ENCODE data around the gene PFDN4.

The PFDN4 gene

DNA sequence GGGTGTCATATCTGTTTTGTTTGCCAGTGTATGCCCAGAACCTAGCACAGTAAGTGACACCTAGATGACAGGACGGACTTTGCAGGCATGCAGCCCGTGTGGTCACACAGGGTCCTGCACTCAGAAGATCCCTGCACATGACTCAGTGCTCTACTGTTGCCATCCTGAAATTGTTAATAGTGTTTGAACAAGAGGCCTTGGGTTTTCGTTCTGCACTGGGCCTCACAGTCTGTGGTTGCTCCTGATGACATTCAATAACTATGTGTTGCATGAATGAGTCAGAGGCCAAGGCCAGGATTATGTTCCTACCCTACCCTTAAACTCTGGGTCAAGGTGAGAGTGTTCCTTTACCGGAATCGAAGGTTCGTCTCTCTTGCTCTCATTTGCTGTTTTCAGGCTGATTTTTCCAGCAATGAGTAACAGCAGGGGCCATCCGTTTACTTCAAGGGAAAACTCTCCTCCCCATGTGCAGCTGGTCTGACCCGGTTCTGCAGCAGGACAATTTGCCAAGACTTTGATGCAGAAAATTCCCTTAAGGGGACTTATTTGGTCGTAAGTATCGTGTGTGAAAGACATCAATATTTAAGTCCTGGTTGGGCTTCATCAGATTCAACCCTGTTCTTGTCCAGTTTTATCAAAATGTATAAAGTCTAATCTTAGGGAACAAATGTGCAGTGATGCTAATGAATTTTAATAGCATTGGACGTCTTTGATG is 13.0 kb upstream of the PFDN4 start:
- 91% methylated on average over 9 to 10 of the region's 11 CpGs for whole genome bisulfite sequencing, 2 experiments (ENCODE audit: insufficient coverage in 2 of 2)
- H3K36me3 ChIP-seq (ENCODE audit: control insufficient read depth, insufficient read depth, low read length), result no peaks in the 10 kb centered on the region
- no peak overlapping the region for H3K4me3 ChIP-seq (ENCODE audit: extremely low read depth, insufficient read depth, low read length, poor library complexity, severe bottlenecking)
- no peaks in the 10 kb centered on the region for H3K9me3 ChIP-seq (ENCODE audit: control insufficient read depth, low read length)
- peaks cover 6% of the 10 kb centered on the region for H3K4me1 ChIP-seq (ENCODE audit: control insufficient read depth, insufficient read depth, low read length, poor library complexity, severe bottlenecking)
- H3K27ac ChIP-seq (ENCODE audit: low read depth, low read length, severe bottlenecking), result no peak overlapping the region

DNA sequence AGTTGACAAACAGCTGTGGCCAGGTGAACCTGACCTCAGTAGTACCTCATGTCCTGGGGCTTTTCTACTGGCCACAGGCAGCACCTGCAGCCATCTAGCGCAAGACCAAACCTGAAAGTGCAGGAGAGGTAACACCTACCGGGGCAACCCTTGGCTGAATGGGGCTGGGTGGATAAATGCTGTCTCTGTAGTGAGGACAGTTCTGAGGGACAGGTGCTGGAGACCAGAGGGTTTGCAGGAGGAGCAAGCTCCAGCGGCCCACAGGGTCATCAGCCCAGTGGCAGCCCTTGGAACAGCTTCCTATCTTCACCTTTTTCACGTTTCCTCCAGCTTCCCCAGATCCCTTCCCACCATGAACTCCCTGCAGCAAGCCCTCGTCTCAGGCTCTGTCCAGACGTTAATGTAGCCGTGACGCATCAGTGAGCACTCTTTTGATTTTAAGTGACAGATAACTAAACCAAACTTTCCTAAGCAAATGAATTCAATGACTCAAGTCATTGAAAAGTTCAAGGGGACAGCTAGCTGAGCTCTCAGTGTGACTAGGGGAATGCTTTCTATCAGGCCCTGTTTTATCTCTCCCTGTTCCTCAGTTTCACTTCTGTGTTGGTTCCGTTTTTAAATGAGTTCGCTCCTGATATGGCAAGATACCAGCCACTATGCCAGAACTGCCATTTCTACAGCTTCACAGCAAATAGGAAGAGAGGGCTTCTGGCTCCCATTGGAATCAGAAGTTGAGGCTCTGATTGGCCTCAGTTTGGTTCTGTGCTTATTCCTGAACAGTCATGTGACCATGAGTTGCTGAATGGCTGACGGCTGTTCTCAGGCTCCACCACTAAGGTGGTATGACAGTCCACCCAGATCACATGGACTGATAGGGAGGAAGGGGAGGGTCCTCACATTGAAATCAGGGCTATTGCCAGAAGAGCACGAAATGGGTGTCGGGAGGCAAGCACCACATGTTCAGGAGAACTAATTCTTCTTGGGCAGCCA is 12.1 kb upstream of the PFDN4 start:
- H3K27ac ChIP-seq (ENCODE audit: low read depth, low read length, severe bottlenecking), result no peak overlapping the region
- H3K9me3 ChIP-seq (ENCODE audit: control insufficient read depth, low read length), result no peaks in the 10 kb centered on the region
- H3K4me3 ChIP-seq (ENCODE audit: extremely low read depth, insufficient read depth, low read length, poor library complexity, severe bottlenecking), result no peak overlapping the region
- no peaks in the 10 kb centered on the region for H3K36me3 ChIP-seq (ENCODE audit: control insufficient read depth, insufficient read depth, low read length)
- WGBS, 2 experiments (ENCODE audit: insufficient coverage in 2 of 2), result 83 to 91% methylated on average over 9 to 10 of the region's 13 CpGs
- H3K4me1 ChIP-seq (ENCODE audit: control insufficient read depth, insufficient read depth, low read length, poor library complexity, severe bottlenecking), result peaks cover 6% of the 10 kb centered on the region

GRCh38 chr20:54197621-54198604 is 10.0 kb upstream of the PFDN4 start:
- 70 to 78% methylated on average over 5 to 6 of the region's 13 CpGs for WGBS, 2 experiments (ENCODE audit: insufficient coverage in 2 of 2)
- no peaks in the 10 kb centered on the region for H3K9me3 ChIP-seq (ENCODE audit: control insufficient read depth, low read length)

DNA sequence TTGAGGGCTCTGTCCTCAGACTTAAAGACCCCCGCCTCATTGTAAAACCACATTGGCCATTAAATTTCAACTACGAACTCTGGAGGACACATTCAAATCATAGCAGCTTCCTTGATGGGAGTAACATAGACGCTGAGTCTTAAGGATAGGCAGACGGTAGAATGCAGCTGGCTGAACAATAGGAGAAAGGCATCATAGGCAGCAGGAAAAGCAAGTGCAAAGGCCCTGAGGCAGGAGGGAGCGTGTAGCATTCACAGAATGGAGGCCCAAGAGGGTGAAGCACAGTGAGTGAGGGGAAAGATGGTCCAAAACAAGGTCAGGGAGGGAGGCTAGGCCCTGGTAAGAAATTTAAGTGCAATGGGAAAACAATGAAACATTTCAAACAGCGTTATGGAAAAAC is 8.6 kb upstream of the PFDN4 start:
- H3K4me1 ChIP-seq (ENCODE audit: control insufficient read depth, insufficient read depth, low read length, poor library complexity, severe bottlenecking), result peaks cover 6% of the 10 kb centered on the region
- no peak overlapping the region for H3K4me3 ChIP-seq (ENCODE audit: extremely low read depth, insufficient read depth, low read length, poor library complexity, severe bottlenecking)
- no peak overlapping the region for H3K27ac ChIP-seq (ENCODE audit: low read depth, low read length, severe bottlenecking)
- H3K9me3 ChIP-seq (ENCODE audit: control insufficient read depth, low read length), result no peaks in the 10 kb centered on the region
- H3K36me3 ChIP-seq (ENCODE audit: control insufficient read depth, insufficient read depth, low read length), result no peaks in the 10 kb centered on the region
- WGBS, 2 experiments (ENCODE audit: insufficient coverage in 2 of 2), result 87 to 91% methylated on average over 4 to 5 of the region's 6 CpGs

More at GRCh38 chr20:54197621-54198604, 10.0 kb upstream of the PFDN4 start:
- no peaks in the 10 kb centered on the region for H3K36me3 ChIP-seq (ENCODE audit: control insufficient read depth, insufficient read depth, low read length)
- peaks cover 6% of the 10 kb centered on the region for H3K4me1 ChIP-seq (ENCODE audit: control insufficient read depth, insufficient read depth, low read length, poor library complexity, severe bottlenecking)
- no peak overlapping the region for H3K27ac ChIP-seq (ENCODE audit: low read depth, low read length, severe bottlenecking)
- no peak overlapping the region for H3K4me3 ChIP-seq (ENCODE audit: extremely low read depth, insufficient read depth, low read length, poor library complexity, severe bottlenecking)

GRCh38 chr20:54199721-54200176 is 8.1 kb upstream of the PFDN4 start:
- Histone ChIP-seq H3K4me3 (ENCODE audit: extremely low read depth, insufficient read depth, low read length, poor library complexity, severe bottlenecking) (no peak overlapping the region), H3K4me1 (ENCODE audit: control insufficient read depth, insufficient read depth, low read length, poor library complexity, severe bottlenecking) (peaks cover 4% of the 10 kb centered on the region), H3K9me3 (ENCODE audit: control insufficient read depth, low read length) (no peaks in the 10 kb centered on the region), H3K36me3 (ENCODE audit: control insufficient read depth, insufficient read depth, low read length) (no peaks in the 10 kb centered on the region), H3K27ac (ENCODE audit: low read depth, low read length, severe bottlenecking) (no peak overlapping the region)
- WGBS, 2 experiments (ENCODE audit: insufficient coverage in 2 of 2), result 14 to 17% methylated on average over 5 to 6 of the region's 7 CpGs

DNA sequence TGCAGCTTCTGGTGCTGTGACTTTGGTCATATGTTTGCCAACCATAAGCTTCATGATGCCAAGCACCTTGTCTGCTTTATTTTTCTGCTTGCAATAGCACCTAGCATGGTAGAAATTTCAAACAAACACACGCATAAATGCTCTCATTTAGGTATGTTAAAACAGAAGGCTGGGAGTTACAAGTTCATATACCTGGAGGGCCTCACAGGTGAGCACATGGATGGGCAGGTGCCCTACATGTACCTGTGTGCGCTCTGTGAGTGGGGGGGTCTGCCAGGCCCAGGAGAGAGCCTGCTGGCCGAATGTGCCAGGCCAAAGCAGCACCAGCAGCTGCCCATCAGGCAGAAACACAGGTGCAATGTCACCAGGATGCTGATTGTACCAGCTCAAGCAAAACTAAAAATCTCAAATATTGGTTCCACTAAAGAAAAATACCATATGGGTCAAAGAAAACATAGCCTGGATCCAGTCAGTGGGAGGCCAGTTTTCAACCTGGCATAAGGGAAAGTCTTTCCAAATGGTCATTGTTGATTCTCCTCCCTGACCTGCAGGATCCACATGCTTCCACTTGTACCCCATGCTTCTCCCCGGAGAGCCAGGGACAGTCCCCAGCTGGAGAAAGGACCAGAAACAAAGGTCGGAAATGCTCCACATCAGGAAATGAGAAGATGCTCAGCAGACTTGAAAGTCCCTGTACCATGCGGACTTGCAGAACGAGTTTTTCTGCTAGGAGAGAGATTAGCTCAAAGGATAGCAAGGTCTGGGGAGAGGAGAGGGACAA is 7.2 kb upstream of the PFDN4 start:
- Histone ChIP-seq H3K4me1 (ENCODE audit: control insufficient read depth, insufficient read depth, low read length, poor library complexity, severe bottlenecking) (no peaks in the 10 kb centered on the region), H3K27ac (ENCODE audit: low read depth, low read length, severe bottlenecking) (no peak overlapping the region), H3K36me3 (ENCODE audit: control insufficient read depth, insufficient read depth, low read length) (no peaks in the 10 kb centered on the region), H3K9me3 (ENCODE audit: control insufficient read depth, low read length) (no peaks in the 10 kb centered on the region), H3K4me3 (ENCODE audit: extremely low read depth, insufficient read depth, low read length, poor library complexity, severe bottlenecking) (no peak overlapping the region)
- WGBS, 2 experiments (ENCODE audit: insufficient coverage in 2 of 2), result 85 to 86% methylated on average over 7 of the region's 7 CpGs

DNA sequence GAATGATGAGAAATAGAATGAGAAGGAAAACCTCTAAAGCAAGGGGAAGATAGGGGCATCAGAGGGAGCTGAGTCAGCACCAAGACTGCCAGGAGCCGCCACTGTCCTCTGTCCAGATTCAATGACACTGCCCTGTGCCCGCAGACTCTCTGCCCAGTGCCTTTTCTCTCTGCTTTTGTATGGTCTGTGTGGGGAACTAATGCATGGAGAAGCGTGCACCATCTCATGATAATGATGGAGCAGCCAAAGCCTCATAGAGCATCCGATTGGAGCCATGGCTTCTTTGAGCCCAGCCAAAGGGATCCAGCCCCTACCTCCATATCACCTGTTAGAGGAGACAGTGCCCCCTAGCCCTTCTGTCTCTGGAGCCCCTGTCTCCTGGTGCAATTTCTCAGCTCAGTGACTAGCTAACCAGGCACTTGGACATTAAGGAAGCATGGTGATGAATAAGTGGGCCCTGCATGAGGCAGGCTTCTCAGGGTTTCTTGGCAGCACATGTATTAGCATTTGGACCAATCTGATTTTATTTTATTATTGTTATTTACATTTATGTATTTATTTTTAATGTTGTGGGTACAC is 6.5 kb upstream of the PFDN4 start:
- Histone ChIP-seq H3K9me3 (ENCODE audit: control insufficient read depth, low read length) (no peaks in the 10 kb centered on the region), H3K27ac (ENCODE audit: low read depth, low read length, severe bottlenecking) (no peak overlapping the region)
- WGBS, 2 experiments (ENCODE audit: insufficient coverage in 2 of 2), result 69 to 79% methylated on average over 2 to 4 of the region's 4 CpGs

GRCh38 chr20:54203281-54203680 is 4.6 kb upstream of the PFDN4 start:
- no peak overlapping the region for H3K27ac ChIP-seq (ENCODE audit: low read depth, low read length, severe bottlenecking)

More for the DNA sequence above, 6.5 kb upstream of the PFDN4 start:
- H3K36me3 ChIP-seq (ENCODE audit: control insufficient read depth, insufficient read depth, low read length), result no peaks in the 10 kb centered on the region
- no peaks in the 10 kb centered on the region for H3K4me1 ChIP-seq (ENCODE audit: control insufficient read depth, insufficient read depth, low read length, poor library complexity, severe bottlenecking)
- H3K4me3 ChIP-seq (ENCODE audit: extremely low read depth, insufficient read depth, low read length, poor library complexity, severe bottlenecking), result no peak overlapping the region

DNA sequence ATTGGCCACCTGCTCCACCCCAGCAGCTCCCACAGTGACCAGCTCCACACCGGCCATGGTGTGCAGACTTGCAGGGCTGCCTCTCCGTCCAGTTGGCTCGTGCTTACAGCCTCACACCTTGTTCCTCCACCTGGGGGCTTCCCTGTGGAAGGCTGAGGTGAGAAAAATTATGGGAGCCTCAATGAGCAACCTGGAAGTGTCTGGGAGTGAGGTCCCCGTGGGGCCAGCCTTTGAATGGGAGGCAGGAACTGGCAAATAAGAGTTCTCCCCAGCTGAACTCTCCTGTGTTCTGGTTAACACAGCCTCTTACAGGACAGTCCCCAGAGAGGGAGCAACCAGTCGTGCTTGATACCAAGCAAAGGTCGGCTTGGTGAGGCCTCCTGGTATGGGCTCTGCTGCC is 3.8 kb upstream of the PFDN4 start:
- H3K4me3 ChIP-seq (ENCODE audit: extremely low read depth, insufficient read depth, low read length, poor library complexity, severe bottlenecking), result no peak overlapping the region
- H3K36me3 ChIP-seq (ENCODE audit: control insufficient read depth, insufficient read depth, low read length), result no peaks in the 10 kb centered on the region
- H3K4me1 ChIP-seq (ENCODE audit: control insufficient read depth, insufficient read depth, low read length, poor library complexity, severe bottlenecking), result no peaks in the 10 kb centered on the region
- H3K9me3 ChIP-seq (ENCODE audit: control insufficient read depth, low read length), result peaks cover 3% of the 10 kb centered on the region
- H3K27ac ChIP-seq (ENCODE audit: low read depth, low read length, severe bottlenecking), result no peak overlapping the region
- 72 to 88% methylated on average over 3 to 4 of the region's 6 CpGs for WGBS, 2 experiments (ENCODE audit: insufficient coverage in 2 of 2)

More at GRCh38 chr20:54203281-54203680, 4.6 kb upstream of the PFDN4 start:
- WGBS, 2 experiments (ENCODE audit: insufficient coverage in 2 of 2), result 59 to 100% methylated on average over 1 to 3 of the region's 5 CpGs
- Histone ChIP-seq H3K4me3 (ENCODE audit: extremely low read depth, insufficient read depth, low read length, poor library complexity, severe bottlenecking) (no peak overlapping the region), H3K9me3 (ENCODE audit: control insufficient read depth, low read length) (peaks cover 3% of the 10 kb centered on the region), H3K4me1 (ENCODE audit: control insufficient read depth, insufficient read depth, low read length, poor library complexity, severe bottlenecking) (no peaks in the 10 kb centered on the region), H3K36me3 (ENCODE audit: control insufficient read depth, insufficient read depth, low read length) (no peaks in the 10 kb centered on the region)

All from mesodermal cell (in vitro differentiated cells).